Measurements from ENCODE around the gene BSPRY.

Gene BSPRY

GRCh38 chr9:113350937-113351336 is 1.6 kb downstream of the BSPRY start:
- H3K18ac ChIP-seq (ENCODE audit: low read length), result no peak overlapping the region
- H3K4ac ChIP-seq (ENCODE audit: low read length), result no peak overlapping the region
- H2BK15ac ChIP-seq (ENCODE audit: low read length), result no peak overlapping the region
- H2BK5ac ChIP-seq (ENCODE audit: low read length), result no peak overlapping the region
- H3K79me1 ChIP-seq (ENCODE audit: low read depth, low read length), result no peaks in the 10 kb centered on the region
- DNase-seq (ENCODE audit: low spot score), result no peak
- H3K4me1 ChIP-seq (ENCODE audit: control insufficient read depth in 2 of 2, insufficient read depth in 1 of 2, low read depth in 1 of 2, low read length in 2 of 2), result peaks cover 0 to 2% of the 10 kb centered on the region in 2 donors
- H2AK5ac ChIP-seq (ENCODE audit: low read depth, low read length), result no peak overlapping the region
- no peak overlapping the region for H3K4me3 ChIP-seq (ENCODE audit: low read length in 2 of 2)
- H3K4me2 ChIP-seq (ENCODE audit: insufficient read depth, low read length, poor library complexity, severe bottlenecking), result no peak overlapping the region
- H4K91ac ChIP-seq (ENCODE audit: low read depth, low read length, poor library complexity), result no peak overlapping the region
- H2AFZ ChIP-seq (ENCODE audit: low read length), result no peak overlapping the region
- H3K9ac ChIP-seq (ENCODE audit: low read depth, low read length, poor library complexity), result no peak overlapping the region
- peaks cover 0 to 3% of the 10 kb centered on the region in 2 donors for H3K9me3 ChIP-seq (replicated peaks in 1 of 2; ENCODE audit: control insufficient read depth in 2 of 2, insufficient read depth in 1 of 2, low read depth in 1 of 2, low read length in 2 of 2)
- no peak overlapping the region for H4K8ac ChIP-seq (ENCODE audit: low read depth, low read length)
- peaks cover 14 to 82% (median 37%) of the 10 kb centered on the region in 3 experiments for H3K27me3 ChIP-seq (ENCODE audit: control insufficient read depth in 3 of 3, insufficient read depth in 3 of 3, low read depth in 1 of 3, low read length in 3 of 3)
- H3K36me3 ChIP-seq (replicated peaks in 1 of 2; ENCODE audit: control insufficient read depth in 2 of 2, insufficient read depth in 2 of 2, low read length in 2 of 2), result no peaks in the 10 kb centered on the region
- H2BK120ac ChIP-seq (ENCODE audit: low read depth, low read length), result no peak overlapping the region
- no peak overlapping the region for H3K14ac ChIP-seq (ENCODE audit: low read length)
- WGBS, 2 donors (ENCODE audit: extremely low coverage in 2 of 2, insufficient read length in 2 of 2, insufficient replicate concordance in 1 of 2), result no CpG with 5 or more reads among the region's 6 CpGs
- H3K23ac ChIP-seq (ENCODE audit: low read depth, low read length, poor library complexity), result no peak overlapping the region
- no peak overlapping the region for H2BK12ac ChIP-seq (ENCODE audit: low read length)
- H3K27ac ChIP-seq (replicated peaks; ENCODE audit: low read length), result no peak overlapping the region

GRCh38 chr9:113352006-113352405 is 2.7 kb downstream of the BSPRY start:
- Histone ChIP-seq H2BK15ac (ENCODE audit: low read length) (no peak overlapping the region), H3K14ac (ENCODE audit: low read length) (no peak overlapping the region), H3K4ac (ENCODE audit: low read length) (no peak overlapping the region), H4K8ac (ENCODE audit: low read depth, low read length) (no peak overlapping the region), H3K79me1 (ENCODE audit: low read depth, low read length) (no peaks in the 10 kb centered on the region), H3K27me3 (ENCODE audit: control insufficient read depth in 3 of 3, insufficient read depth in 3 of 3, low read depth in 1 of 3, low read length in 3 of 3) (peaks cover 14 to 82% (median 37%) of the 10 kb centered on the region in 3 experiments), H2BK5ac (ENCODE audit: low read length) (no peak overlapping the region), H2AFZ (ENCODE audit: low read length) (no peak overlapping the region), H4K91ac (ENCODE audit: low read depth, low read length, poor library complexity) (no peak overlapping the region), H3K9ac (ENCODE audit: low read depth, low read length, poor library complexity) (no peak overlapping the region), H3K23ac (ENCODE audit: low read depth, low read length, poor library complexity) (no peak overlapping the region), H3K4me3 (ENCODE audit: low read length in 2 of 2) (no peak overlapping the region), H2BK12ac (ENCODE audit: low read length) (no peak overlapping the region), H3K4me2 (ENCODE audit: insufficient read depth, low read length, poor library complexity, severe bottlenecking) (no peak overlapping the region), H3K18ac (ENCODE audit: low read length) (no peak overlapping the region), H3K9me3 (replicated peaks in 1 of 2; ENCODE audit: control insufficient read depth in 2 of 2, insufficient read depth in 1 of 2, low read depth in 1 of 2, low read length in 2 of 2) (peaks cover 0 to 3% of the 10 kb centered on the region in 2 donors), H2BK120ac (ENCODE audit: low read depth, low read length) (no peak overlapping the region), H3K27ac (replicated peaks; ENCODE audit: low read length) (no peak overlapping the region), H2AK5ac (ENCODE audit: low read depth, low read length) (no peak overlapping the region), H3K36me3 (replicated peaks in 1 of 2; ENCODE audit: control insufficient read depth in 2 of 2, insufficient read depth in 2 of 2, low read length in 2 of 2) (no peaks in the 10 kb centered on the region), H3K4me1 (ENCODE audit: control insufficient read depth in 2 of 2, insufficient read depth in 1 of 2, low read depth in 1 of 2, low read length in 2 of 2) (peaks cover 0 to 2% of the 10 kb centered on the region in 2 donors)
- WGBS, 2 donors (ENCODE audit: extremely low coverage in 2 of 2, insufficient read length in 2 of 2, insufficient replicate concordance in 1 of 2), result no CpG with 5 or more reads among the region's 6 CpGs
- DNase-seq (ENCODE audit: low spot score), result no peak

GRCh38 chr9:113352411-113352810 is 3.1 kb downstream of the BSPRY start:
- Histone ChIP-seq H3K9me3 (replicated peaks in 1 of 2; ENCODE audit: control insufficient read depth in 2 of 2, insufficient read depth in 1 of 2, low read depth in 1 of 2, low read length in 2 of 2) (peaks cover 0 to 3% of the 10 kb centered on the region in 2 donors), H3K9ac (ENCODE audit: low read depth, low read length, poor library complexity) (no peak overlapping the region), H3K27ac (replicated peaks; ENCODE audit: low read length) (no peak overlapping the region), H3K4me1 (ENCODE audit: control insufficient read depth in 2 of 2, insufficient read depth in 1 of 2, low read depth in 1 of 2, low read length in 2 of 2) (peaks cover 0 to 2% of the 10 kb centered on the region in 2 donors), H2BK12ac (ENCODE audit: low read length) (no peak overlapping the region), H4K8ac (ENCODE audit: low read depth, low read length) (no peak overlapping the region), H3K4ac (ENCODE audit: low read length) (no peak overlapping the region), H4K91ac (ENCODE audit: low read depth, low read length, poor library complexity) (no peak overlapping the region), H2AFZ (ENCODE audit: low read length) (no peak overlapping the region), H2BK15ac (ENCODE audit: low read length) (no peak overlapping the region), H2AK5ac (ENCODE audit: low read depth, low read length) (no peak overlapping the region), H3K4me3 (ENCODE audit: low read length in 2 of 2) (no peak overlapping the region), H3K23ac (ENCODE audit: low read depth, low read length, poor library complexity) (no peak overlapping the region), H2BK5ac (ENCODE audit: low read length) (no peak overlapping the region), H3K4me2 (ENCODE audit: insufficient read depth, low read length, poor library complexity, severe bottlenecking) (no peak overlapping the region), H3K36me3 (replicated peaks in 1 of 2; ENCODE audit: control insufficient read depth in 2 of 2, insufficient read depth in 2 of 2, low read length in 2 of 2) (no peaks in the 10 kb centered on the region), H3K79me1 (ENCODE audit: low read depth, low read length) (no peaks in the 10 kb centered on the region), H3K27me3 (ENCODE audit: control insufficient read depth in 3 of 3, insufficient read depth in 3 of 3, low read depth in 1 of 3, low read length in 3 of 3) (peaks cover 14 to 81% (median 37%) of the 10 kb centered on the region in 3 experiments), H3K18ac (ENCODE audit: low read length) (no peak overlapping the region), H2BK120ac (ENCODE audit: low read depth, low read length) (no peak overlapping the region), H3K14ac (ENCODE audit: low read length) (no peak overlapping the region)
- no peak for DNase-seq (ENCODE audit: low spot score)
- no CpG with 5 or more reads among the region's 1 CpG for WGBS, 2 donors (ENCODE audit: extremely low coverage in 2 of 2, insufficient read length in 2 of 2, insufficient replicate concordance in 1 of 2)

- H3K4me3 ChIP-seq (ENCODE audit: low read length in 2 of 2), result no peak overlapping the region
- no CpG with 5 or more reads among the region's 4 CpGs for WGBS, 2 donors (ENCODE audit: extremely low coverage in 2 of 2, insufficient read length in 2 of 2, insufficient replicate concordance in 1 of 2)
- H2BK5ac ChIP-seq (ENCODE audit: low read length), result no peak overlapping the region
- no peak overlapping the region for H2BK120ac ChIP-seq (ENCODE audit: low read depth, low read length)
- H3K79me1 ChIP-seq (ENCODE audit: low read depth, low read length), result no peaks in the 10 kb centered on the region
- no peak overlapping the region for H2AK5ac ChIP-seq (ENCODE audit: low read depth, low read length)
- H2AFZ ChIP-seq (ENCODE audit: low read length), result no peak overlapping the region
- no peak overlapping the region for H3K4me2 ChIP-seq (ENCODE audit: insufficient read depth, low read length, poor library complexity, severe bottlenecking)
- no peak overlapping the region for H3K4ac ChIP-seq (ENCODE audit: low read length)
- no peak for DNase-seq (ENCODE audit: low spot score)
- H2BK15ac ChIP-seq (ENCODE audit: low read length), result no peak overlapping the region
- no peak overlapping the region for H3K9ac ChIP-seq (ENCODE audit: low read depth, low read length, poor library complexity)
- H3K14ac ChIP-seq (ENCODE audit: low read length), result no peak overlapping the region
- no peaks in the 10 kb centered on the region for H3K9me3 ChIP-seq (replicated peaks in 1 of 2; ENCODE audit: control insufficient read depth in 2 of 2, insufficient read depth in 1 of 2, low read depth in 1 of 2, low read length in 2 of 2)
- no peak overlapping the region for H3K27ac ChIP-seq (replicated peaks; ENCODE audit: low read length)
- no peak overlapping the region for H4K91ac ChIP-seq (ENCODE audit: low read depth, low read length, poor library complexity)
- H3K27me3 ChIP-seq (ENCODE audit: control insufficient read depth in 3 of 3, insufficient read depth in 3 of 3, low read depth in 1 of 3, low read length in 3 of 3), result peaks cover 4 to 62% (median 17%) of the 10 kb centered on the region in 3 experiments
- no peaks in the 10 kb centered on the region for H3K36me3 ChIP-seq (replicated peaks in 1 of 2; ENCODE audit: control insufficient read depth in 2 of 2, insufficient read depth in 2 of 2, low read length in 2 of 2)
- no peak overlapping the region for H3K23ac ChIP-seq (ENCODE audit: low read depth, low read length, poor library complexity)
- no peak overlapping the region for H4K8ac ChIP-seq (ENCODE audit: low read depth, low read length)
- no peak overlapping the region for H3K18ac ChIP-seq (ENCODE audit: low read length)
- no peak overlapping the region for H2BK12ac ChIP-seq (ENCODE audit: low read length)
- no peaks in the 10 kb centered on the region for H3K4me1 ChIP-seq (ENCODE audit: control insufficient read depth in 2 of 2, insufficient read depth in 1 of 2, low read depth in 1 of 2, low read length in 2 of 2)
These were observed 5.8 kb downstream of the BSPRY start for GRCh38 chr9:113355040-113355596.

Data from neuronal stem cell (in vitro differentiated cells).